K562 (cell line): Measurements from ENCODE around the gene CEP95.

Source experiments
- CHD4 ChIP-seq: fragments of 200-600 bp; sonication (generic); IDR thresholded peaks from 3 replicates; pipeline ENCODE4 v1.6.1; 2012; ENCODE audit warnings: low read depth, mild to moderate bottlenecking, mixed read lengths, low read length, inconsistent platforms; ENCODE audit not compliant: insufficient read depth, insufficient replicate concordance, poor library complexity, severe bottlenecking
- MAX ChIP-seq: sonication (generic); formaldehyde crosslinking; IDR thresholded peaks from 2 replicates; pipeline ENCODE4 v1.9.0; 2022; ENCODE audit warnings: mild to moderate bottlenecking, missing genetic modification reagents
- NFE2L1 ChIP-seq: fragments of 450-650 bp; IDR thresholded peaks from 2 replicates; pipeline ENCODE4 v1.6.1; 2016; ENCODE audit warnings: missing genetic modification characterization, low read depth, mild to moderate bottlenecking, missing compliant biosample characterization, moderate library complexity, borderline replicate concordance
- RERE ChIP-seq: sonication (generic); formaldehyde crosslinking; IDR thresholded peaks from 2 replicates; pipeline ENCODE4 v1.8.0; 2023; ENCODE audit warnings: missing genetic modification reagents, mild to moderate bottlenecking, borderline replicate concordance

GRCh38 chr17:64460955-64461354 is 45.8 kb upstream of the CEP95 start:
- TF ChIP-seq MAX (no peak), RERE (no peak), CHD4 (no peak), NFE2L1 (no peak)
